Neural progenitor cell (in vitro differentiated cells): Measurements from ENCODE around the gene CTNNA3.

Source experiments
- EZH2 ChIP-seq: fragments of 200-600 bp; sonication (generic); IDR thresholded peaks from 2 replicates; pipeline ENCODE4 v1.6.1; 2017; ENCODE audit warnings: antibody characterized with exemption, mild to moderate bottlenecking, moderate library complexity
- EZH2phosphoT487 ChIP-seq: fragments of 200-600 bp; sonication (generic); IDR thresholded peaks from 2 replicates; pipeline ENCODE4 v1.6.1; 2017; ENCODE audit warnings: antibody characterized with exemption

GRCh38 chr10:66809402-66809801, 886.6 kb downstream of the CTNNA3 start:
- TF ChIP-seq EZH2phosphoT487 (no peak), EZH2 (no peak)
